COLO829 (cell line): ENCODE measurements around the gene PEPD.

Source experiments
- DNase-seq: peaks from one replicate; pipeline ENCODE4 v3.0.0; 2012; ENCODE audit warnings: low spot score

Gene PEPD

DNA sequence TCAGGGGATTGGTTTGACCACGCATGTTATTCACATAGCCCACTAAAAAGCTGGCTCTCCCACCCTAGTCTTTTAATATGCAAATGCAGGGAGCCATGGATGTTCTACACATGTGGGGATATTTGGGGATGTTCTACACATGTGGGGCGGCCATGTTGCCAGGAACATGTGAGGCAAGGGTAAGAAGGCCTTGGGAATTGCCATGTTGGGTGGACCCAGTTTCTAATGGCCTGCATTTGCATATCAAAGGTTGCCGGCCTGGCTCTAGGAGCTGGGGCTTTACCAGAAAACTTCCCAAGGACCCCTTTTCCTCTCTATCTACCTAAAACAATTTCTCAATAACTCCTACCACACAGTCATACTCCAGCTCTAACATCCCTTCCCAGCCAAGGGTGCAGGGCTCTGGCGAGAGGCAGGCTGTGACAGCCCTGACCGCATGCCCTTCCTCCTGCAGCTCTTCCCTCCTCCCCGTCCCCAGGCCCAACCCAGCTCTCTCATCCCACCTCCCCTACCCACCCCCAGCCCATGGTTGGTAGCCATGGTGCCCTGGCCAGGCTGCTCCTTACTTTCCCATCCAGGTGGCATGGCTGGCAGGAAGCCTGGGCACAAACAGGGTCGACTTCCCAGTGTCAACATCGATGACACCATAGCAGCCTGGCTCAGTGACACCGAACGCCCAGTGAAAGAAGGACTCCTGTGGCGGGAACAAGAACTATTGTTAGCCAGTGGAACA, 11.0 kb downstream of the PEPD start:
- no peak for DNase-seq

DNA sequence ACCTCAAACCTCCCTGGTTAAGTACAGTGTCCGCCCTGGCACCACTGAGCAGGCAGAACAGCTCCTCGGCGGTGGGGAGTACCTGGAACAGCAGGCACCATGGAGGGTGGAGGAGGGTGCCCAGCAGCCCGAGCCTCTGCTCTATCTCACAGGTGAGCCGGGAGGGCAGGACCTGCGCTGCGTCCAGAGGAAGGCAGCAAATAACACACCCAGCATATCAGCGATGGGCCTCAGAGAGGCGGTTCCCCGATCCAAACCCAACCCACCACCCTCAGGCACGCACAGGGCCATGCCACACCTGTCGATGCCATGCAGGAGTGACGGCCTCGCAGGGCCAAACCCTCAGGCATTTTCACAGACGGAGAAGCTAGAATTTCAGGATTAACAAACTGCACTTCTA, 11.8 kb downstream of the PEPD start:
- DNase-seq = no peak

DNA sequence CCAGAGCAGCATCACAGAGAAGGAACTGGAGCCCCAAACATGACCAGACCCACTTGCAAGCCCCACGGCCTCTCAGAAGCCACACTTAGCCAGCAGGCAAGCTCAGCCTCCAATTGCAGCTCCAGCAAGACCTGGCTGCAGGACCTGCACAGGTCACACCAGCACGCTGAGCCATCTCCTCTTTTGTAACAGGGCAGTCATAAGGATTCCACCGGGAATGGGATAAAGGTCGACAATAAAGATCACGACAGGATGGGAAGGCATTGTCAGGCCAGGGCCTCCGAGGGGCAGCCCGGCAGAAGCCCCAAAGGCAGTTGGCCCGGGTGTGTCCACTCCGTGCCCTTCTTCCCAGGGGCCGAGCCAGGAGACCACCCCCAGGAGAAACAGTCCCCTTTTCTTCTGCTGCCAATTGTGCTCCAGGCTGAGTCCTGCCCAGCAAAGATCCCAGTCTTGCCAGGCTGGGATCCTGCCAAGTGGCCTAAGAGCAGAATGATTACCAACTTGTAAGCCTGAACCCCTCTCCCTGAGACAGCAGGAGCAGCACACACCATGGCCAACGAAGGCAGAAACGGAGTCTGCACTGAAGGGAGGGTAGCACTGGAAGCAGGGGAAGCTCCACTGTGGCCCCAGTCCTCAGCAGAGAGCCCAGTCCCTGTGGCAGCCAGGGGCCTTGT, 12.5 kb downstream of the PEPD start:
- no peak for DNase-seq

DNA sequence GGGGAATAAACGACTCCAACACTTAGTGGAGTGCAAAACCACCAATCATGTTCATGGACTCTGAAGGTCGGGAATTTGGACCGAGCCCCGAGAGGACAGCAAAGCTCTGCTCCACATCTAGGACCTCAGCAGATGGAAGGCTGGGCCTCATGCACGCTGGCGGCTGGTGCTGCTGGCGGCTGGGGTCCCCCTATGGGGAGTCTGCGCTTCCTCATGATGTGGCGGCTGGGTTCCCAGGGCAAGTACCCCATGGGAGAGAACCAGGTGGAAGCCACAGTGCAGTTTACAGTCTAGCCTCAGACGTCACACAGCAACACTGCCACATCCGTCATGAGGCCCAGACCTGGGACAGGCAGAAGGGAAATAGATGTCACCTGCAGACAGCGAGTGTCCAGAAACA, 13.2 kb downstream of the PEPD start:
- no peak for DNase-seq

DNA sequence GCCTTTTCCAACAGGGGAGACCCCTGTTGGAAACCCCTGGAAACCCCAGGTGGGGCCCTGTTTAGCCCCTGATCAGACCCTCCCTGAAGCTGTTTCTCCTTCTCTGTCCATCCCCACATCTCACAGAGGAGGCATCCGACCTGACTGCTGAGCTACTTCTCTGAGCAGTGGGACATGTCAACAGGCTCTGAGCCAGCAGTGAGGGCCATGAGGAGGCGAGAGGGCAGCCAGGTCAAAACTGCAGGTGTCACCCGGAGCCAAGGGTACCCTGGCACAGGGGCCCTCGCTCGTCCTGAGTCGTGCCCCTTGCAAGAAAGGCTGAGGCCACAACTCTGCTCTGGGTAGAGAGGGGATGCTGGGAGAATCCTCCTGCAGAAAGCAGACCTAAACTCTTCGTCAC, 13.6 kb downstream of the PEPD start:
- no peak for DNase-seq

- DNase-seq = no peak
These were observed 14.3 kb downstream of the PEPD start for GRCh38 chr19:33507021-33507956.

DNA sequence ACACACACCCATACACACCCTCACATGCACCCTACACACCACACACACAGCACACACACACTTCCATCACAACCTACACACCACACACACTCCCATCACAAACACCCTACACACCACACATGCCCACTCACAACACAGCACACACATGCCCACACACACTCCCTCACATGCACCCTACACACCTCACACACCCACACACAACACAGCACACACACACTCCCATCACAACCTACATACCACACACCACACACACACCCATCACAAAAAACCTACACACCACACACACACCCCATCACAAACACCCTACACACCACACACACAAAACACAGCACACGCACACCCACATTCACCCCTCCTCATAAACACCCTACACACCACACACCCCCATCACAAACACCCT, 15.1 kb downstream of the PEPD start:
- no peak for DNase-seq

DNA sequence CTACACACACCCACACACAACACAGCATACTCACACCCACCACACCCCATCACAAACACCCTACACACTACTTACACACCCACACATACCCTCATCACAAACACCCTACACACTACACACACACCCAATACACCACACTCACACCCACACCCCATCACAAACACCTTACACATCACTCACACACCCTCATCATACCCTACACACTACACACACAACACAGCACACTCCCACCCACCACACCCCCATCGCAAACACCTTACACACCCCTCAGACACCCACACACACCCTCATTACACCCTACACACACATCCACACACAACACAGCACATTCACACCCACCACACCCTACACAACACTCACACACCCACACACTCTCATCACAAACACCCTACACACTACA, 15.8 kb downstream of the PEPD start:
- no peak for DNase-seq

DNA sequence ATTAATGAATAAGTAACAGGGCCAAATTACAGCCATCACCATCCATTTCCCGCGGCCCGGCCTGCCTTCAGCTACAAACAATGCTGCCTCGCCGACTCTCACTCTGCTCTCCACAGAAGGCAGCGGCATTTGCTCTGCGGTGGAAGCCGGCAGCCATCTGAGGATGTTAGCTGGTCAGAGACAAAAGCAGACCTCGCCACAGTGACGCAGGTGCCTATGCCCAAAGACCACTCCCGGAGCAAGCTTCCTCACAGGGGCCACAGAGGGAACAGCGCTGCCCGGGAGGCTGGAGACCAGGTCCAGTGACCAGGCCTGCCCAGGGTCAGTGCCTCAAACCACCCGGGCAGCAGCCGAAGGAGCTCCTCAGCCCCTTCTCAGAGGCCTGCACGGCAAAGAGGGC, 16.4 kb downstream of the PEPD start:
- no peak for DNase-seq

DNA sequence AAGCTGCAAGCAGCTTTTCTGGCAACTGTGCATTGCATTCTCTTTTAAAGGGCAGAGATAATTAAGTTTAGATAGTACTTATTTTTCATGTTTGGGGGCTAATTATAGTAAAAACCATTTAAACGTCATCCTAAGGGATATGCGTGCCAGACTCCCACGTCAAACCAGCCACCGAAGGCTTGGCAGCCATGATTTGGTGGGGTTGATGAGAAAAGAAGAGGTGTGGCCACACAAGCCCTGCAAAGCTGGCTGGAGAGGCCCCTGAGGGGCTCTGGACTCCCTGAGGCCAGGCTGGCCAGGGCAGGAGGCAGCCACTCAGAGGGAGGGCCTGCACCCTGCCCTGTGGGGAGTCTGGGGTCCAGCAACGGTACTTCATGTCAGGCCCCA, 17.5 kb downstream of the PEPD start:
- DNase-seq = no peak

DNA sequence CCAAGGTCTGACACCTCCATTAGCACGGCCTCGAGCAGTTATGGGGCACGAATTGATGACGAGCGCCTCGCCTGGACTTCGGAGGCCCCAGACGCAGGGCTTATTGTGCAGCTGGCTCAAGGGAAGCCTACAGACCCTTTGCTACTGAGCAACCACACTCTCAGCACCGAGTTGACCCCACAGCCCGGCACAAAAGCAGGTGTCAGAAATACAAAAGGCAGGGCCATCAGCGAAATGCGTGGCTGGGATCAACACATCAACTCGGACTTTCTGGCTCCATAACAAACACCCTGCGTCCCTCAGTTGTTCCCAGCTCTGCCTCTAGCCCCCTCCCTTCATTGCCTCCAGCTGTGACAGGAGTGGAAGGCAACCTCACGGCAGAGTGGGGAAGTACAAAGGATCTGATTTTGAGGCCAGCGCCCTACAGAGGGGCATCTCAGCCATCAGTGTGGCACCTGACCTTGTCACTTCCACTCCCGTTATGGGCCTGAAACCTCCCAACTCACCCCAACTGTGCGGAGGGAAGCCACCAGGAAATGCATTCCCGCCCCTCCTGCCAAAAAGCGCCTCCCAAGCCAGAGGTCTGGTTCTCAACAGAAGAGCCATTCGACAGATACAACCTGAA, 18.0 kb downstream of the PEPD start:
- no peak for DNase-seq

GRCh38 chr19:33503030-33503429, 18.6 kb downstream of the PEPD start:
- DNase-seq = no peak

DNA sequence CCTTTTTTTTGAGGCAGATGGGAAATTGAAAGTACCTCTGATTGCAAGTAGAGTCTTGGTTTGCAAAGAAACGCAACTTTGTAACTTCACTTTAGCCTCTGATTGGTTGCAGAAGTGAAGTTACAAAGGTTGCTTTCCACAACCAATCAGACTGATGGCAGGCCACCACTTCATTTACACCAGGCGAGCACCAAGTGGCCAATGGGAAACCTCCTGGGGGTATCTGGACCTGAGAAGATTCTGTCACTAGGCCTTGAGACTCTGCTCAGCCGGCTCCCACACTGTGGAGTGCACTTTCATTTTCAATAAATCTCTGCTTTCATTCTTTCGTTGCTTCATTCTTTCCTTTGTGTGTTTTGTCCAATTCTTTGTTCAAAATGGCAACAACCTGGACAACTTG, 19.1 kb downstream of the PEPD start:
- no peak for DNase-seq

- no peak for DNase-seq
These were observed 19.8 kb downstream of the PEPD start for GRCh38 chr19:33501693-33502356.

DNA sequence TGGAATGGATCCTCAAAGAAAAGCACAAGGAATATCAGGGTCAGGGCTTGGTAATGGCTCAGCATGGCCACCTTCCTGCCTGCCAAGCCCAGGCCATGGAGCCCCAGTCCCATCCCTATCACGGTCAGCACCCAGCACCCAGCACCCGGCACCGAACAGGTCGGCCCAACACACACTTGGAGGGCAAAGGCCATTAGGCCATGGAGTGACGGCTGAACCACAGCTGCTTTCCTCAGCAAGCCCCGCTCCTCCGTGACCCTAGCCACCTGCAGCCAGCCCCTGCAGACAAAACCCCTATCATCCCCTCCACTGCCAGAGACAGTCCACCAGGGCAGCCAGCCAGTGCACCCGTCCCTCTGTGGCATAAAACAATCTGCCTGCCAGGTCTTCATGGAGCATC, 20.6 kb downstream of the PEPD start:
- no peak for DNase-seq

GRCh38 chr19:33500586-33500985, 21.0 kb downstream of the PEPD start:
- DNase-seq = no peak

DNA sequence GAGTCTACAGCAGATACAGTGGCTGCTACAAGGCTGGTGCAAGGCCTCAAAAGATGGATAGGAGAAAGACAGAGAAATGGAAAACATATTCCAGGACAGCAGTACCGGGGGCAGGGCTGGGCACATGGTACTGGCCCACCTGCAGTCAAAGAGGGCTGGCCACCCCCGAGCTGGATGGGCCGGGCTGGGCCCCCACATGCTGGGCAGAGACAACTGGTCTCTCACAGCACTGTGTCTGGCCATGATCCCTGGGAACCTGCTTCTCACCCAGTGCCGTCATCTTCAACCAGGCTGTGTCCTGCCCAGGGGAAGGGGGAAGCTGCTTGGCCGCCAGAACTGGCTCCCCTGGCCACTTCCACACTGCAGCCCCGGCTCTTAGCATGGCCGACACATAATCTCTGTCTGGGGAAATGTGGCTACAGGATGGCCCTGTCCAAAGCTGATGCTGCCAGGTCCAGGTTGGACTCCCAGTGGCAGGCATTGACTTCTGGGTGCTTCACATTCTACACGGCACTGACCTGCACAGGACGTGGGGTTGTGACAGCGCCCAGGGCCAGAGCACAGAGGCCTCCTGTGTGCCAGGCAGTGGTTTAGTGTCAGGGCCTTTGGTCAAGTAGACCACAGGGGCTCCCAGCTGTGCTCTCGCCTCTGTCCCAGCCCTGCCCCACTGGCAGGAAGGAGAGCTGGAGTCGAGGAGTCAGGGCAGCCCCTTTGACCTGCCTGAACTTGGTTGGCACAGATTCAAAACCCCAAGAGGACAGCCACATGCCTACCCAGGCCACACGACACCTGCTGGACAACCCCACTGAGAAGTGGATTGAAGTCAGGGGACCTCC, 21.7 kb downstream of the PEPD start:
- DNase-seq = no peak

DNA sequence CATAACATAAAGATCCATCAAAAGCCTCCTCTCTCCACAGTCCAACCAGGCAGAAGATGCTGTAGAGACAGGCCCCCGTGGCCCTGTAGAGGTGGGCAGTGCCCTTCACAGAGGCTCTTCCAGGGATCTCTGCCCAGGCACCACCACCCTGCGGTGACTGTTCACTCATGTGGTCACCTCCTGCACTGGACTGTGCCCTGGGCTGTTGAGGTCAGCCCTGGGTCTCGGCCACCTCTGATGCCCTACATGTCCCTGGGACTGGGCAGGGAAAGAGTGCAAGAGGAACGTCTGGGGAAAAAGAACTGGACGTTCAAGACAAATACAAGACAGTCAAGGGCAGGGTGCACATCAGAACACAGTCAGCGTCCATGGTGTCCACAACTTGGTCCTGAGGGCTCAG, 22.3 kb downstream of the PEPD start:
- DNase-seq = no peak

DNA sequence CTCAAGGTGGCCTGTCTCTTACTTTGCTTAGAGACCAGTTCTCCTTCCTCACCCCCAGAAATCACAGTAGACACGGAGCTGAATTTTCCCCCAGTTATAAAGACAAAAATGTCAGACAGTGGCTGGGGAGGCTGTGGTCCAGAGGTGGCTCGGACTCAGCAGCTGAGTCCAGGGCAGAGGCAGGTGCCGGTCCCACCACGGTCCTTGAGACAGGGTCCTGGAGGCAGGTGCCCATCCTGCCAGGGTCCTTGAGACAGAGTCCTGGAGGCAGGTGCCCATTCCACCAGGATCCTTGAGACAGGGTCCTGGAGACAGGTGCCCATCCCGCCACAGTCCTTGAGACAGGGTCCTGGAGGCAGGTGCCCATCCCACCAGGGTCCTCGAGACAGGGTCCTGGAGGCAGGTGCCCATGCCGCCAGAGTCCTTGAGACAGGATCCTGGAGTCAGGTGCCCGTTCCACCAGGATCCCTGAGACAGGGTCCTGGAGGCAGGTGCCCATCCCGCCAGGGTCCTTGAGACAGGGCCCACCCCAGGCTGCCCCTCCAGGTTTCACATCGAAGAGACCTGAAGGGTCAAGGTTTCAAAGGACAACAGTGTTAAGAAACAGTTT, 23.1 kb downstream of the PEPD start:
- DNase-seq = no peak

DNA sequence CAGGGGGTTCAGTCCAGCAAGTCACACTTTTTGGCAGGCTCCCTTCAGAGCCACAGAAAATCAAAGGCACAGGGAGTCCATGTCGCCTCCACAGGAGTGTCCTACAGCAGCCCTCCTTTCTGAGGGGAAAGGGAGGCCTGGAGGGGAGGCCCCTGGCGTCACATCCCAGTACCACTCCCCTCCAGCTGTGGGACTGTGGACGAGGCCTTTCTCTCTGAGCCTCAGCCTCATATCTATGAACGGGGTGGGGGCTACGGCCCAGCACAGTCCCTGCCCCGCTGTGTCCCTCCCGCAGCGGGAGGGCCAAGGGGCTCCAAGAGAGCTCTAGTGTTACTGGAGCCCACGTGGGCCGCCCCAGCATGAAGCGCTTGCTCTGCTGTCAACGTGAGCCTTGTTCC, 23.8 kb downstream of the PEPD start:
- DNase-seq = no peak
